ENCODE results near the gene PSTK. TPM values are rescaled to one million over a fixed set of nuclear protein-coding genes. Genes with fewer than 3 reads are reported as not detected.

The PSTK gene
- polyA plus RNA-seq, 1 donor = 4.7 TPM

- no peak for DNase-seq
Observed at GRCh38 chr10:122993797-122994336, 13.7 kb downstream of the PSTK start.

DNA sequence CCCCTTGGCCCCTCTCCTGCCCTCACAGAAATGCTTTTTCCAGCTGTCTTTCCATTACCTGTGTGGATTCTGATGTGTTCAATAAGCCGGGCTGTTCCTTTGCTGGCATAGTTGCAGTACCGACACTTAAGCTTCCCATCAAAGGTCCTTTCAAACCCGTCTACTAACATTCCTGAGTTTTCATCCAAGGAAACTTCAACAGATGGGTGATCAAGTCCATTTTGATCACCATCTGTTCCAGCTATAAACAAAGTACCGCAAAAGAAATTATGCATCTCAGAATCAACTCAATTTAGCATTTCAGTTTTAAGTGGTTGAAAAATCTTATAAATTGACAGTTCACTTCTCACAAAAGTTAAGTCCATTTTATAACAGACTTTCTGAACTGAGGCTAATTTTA lies 15.7 kb downstream of the PSTK start:
- DNase-seq = no peak

DNA sequence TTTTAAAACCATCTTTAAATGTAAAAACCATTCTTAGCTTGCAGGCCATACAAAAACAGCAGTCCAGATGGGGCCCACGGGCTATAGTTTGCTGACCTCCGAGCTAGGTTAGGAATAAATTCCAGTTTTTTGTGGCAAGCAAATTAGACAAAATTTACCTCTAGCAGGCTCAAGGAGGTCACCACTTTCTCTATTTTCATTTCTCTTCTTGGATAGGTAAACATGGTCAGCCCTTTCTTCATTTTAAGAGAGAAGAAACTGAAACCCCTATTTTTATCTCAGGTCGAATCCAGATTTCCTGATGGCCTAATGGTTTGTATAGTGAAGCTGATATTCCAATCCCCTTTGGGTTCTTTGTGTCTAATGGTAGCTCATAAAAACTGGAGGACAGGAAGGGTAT lies 17.7 kb downstream of the PSTK start:
- DNase-seq = no peak

GRCh38 chr10:122998360-122998917 lies 18.2 kb downstream of the PSTK start:
- DNase-seq = no peak

- DNase-seq = no peak
Observed at GRCh38 chr10:122998934-122999333, 18.7 kb downstream of the PSTK start.

- no peak for DNase-seq
Observed at GRCh38 chr10:122999347-122999746, 19.1 kb downstream of the PSTK start.

- no peak for DNase-seq
Observed at GRCh38 chr10:123000155-123000554, 20.0 kb downstream of the PSTK start.

DNA sequence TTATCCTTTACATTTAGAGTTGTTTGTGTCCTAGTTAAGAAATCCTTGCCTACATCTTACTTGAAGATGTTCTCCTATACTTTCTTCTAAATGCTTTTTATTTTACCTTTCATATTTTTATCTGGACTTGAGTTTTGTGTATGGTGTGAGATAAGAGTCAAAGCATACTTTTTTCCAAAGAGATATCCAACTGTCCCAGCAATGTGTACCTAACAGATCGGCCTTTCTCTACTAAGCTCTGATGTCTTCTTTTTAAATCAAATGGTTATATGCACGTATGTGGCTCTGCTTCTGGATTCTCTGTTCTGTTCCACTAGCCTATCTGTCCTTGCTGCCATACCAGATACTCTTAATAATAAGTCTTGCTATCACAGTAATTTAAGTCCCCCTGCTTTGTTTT lies 21.2 kb downstream of the PSTK start:
- DNase-seq = no peak

DNA sequence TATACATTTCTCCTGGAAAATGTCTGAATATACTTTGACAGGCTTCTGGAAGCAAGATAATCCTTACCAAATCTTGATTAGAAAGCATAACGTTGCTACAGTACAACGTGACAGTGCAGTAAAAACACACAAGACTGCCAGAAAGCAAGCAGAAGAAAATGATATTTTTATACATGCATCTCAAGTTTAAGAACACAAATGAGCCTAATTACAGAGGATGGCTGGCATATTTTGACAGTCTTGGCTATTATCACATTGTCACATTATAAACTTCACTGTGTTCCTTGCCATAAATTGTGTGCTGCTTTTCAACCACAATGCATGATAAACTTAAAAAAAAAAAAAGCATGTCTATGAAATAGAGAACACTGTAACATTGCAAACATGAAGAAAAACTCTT lies 24.1 kb downstream of the PSTK start:
- DNase-seq = no peak

DNA sequence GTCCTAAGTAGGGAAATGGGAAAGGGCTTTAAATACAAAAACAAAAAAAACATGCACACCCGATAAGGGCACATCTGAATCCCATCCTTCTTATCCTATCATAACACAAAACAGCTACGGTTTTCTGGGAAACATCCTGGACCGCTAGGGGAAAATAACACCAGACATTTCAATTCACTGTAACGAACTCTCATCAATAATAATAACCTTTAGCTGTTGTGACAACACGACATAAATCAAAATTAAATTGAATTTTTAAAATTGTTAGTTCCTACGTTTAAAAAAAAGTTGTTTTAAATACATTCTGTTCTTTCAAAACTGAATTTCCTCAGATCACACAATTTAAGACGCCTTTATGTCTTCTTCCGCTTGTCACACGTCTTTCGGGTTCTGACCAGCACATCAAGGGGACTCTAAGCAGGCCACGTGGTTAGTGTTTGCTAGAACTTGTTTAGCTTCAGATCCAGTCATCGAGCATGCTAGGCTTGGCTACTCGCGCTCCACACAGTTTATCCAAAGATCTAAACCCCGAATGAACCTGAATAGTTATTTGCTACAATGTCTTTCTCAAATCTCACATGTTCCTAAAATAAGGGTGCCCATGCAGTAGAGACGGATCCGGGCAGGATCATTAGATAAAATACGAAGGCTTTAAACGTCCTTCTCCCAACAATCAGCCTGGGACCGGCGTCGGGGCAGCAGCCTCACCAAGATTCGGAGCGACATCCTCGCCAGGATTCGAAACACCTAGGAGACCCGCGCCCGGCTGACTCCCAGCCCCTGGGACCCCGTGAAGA lies 27.6 kb downstream of the PSTK start:
- DNase-seq = peak; percentile 13

DNA sequence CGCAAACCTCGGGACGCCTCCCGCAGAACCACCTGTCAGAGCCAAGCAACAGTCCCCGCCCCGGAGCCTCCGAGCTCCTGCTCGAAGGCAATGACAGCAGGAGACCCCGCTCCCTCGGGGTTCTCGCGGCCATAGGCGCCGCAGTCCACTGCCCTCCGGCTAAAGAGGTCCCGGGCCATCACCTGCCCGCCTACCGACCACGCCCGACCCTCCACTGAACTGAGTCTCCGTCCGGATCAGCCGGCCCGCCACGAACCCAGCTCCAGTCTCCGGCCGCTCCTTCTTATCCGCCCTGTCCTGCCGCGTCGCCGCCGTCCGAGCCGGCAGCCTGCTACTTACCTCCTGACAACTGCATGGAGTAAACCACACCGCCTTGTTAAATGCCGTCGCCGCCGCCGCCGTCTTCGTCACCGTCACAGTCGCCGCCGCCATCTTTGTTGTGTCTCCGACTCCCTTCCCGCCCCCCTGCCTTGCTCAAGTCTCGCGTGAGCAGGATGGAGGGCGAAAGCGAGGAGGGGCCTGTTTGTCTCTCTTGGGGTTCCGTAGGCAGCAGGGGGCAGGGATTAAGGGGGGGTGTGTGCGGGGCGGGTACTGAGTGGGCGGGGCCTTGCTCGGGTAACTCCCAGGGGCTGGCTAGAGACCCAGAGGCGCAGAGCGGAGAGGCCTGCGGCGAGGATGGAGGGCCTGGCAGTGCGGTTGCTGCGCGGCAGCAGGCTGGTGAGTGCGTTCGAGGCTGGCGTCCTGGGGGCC lies 28.3 kb downstream of the PSTK start, which contains the start of the genes ACADSB and IKZF5:
ACADSB (plus strand) TSS at position 652 of the 750 bp plus-strand sequence; CDS start at position 676, 24 bp downstream.
IKZF5 (minus strand) TSS at position 441 of the 750 bp plus-strand sequence. CDS start 10,170 bp downstream, outside the sequence.
- peak; percentile 96 for DNase-seq

DNA sequence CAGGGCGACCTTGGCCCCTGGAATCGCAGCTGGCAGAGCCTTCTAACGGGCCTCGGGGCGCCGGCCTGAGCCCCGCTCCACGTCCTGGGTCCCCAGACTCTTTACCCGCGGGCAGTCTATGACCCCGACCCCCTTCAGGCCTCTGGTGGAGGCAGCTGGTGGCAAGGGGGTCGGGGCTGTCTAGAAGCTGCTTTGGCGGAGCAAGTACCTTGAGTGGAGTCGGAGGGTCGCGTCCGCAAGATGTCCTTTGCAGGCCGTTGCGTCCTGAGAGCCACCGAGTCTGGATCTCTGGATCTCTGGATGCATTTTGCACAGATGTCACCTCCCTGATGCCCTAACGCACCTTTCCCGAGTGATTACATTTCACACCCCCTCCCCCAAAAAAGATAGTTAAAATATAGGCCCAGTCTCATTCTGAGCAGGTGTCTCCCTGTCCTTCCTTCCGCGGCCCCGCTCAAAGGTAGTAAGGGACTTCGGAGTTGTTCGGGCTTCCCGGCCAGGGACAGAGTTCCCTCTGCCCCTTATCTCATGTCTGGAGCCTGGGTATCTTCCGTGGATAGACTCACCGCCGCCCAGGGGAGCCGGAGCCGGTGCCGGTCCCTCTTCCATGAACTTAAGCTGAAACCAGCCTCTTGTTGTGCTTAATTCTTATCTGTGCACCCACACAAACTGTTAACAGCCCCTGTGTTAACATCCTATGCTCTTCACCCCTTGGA lies 29.1 kb downstream of the PSTK start:
- peak; percentile 19 for DNase-seq

- DNase-seq = no peak
Observed at GRCh38 chr10:123011987-123012386, 31.8 kb downstream of the PSTK start.

DNA sequence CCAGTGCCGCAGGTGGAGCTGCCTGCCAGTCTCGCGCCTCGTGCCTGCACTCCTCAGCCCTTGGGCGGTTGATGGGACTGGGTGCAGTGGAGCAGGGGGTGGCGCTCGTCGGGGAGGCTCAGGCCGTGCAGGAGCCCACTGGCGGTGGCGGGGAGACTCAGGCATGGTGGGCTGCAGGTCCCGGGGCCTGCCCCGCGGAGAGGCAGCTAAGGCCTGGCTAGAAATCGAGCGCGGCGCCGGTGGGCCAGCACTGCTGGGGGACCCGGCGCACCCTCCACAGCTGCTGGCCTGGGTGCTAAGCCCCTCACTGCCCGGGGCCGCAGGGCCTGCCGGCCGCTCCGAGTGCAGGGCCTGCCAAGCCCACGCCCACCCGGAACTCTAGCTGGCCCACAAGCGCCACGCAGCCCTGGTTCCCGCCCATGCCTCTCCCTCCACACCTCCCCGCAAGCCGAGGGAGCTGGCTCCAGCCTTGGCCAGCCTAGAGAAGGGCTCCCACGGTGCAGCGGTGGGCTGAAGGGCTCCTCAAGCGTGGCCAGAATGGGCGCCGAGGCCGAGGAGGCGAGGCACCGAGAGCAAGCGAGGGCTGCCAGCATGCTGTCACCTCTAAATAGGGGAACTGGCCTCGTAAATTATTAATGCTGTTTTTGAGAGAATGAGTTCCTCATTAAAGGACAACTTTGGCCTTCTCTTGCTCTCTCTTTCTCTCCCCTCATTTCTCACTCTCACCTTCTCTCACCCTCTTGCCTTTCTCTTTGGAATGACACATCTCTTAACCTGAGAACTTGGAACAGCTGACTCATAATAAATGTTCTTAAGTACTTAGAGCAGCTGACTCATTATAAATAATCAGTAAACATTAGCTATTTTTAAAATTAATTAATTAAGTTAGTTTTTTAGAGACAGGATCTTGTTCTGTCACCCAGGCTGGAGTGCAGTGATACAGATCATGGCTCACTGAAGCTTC lies 33.5 kb downstream of the PSTK start:
- DNase-seq = no peak

DNA sequence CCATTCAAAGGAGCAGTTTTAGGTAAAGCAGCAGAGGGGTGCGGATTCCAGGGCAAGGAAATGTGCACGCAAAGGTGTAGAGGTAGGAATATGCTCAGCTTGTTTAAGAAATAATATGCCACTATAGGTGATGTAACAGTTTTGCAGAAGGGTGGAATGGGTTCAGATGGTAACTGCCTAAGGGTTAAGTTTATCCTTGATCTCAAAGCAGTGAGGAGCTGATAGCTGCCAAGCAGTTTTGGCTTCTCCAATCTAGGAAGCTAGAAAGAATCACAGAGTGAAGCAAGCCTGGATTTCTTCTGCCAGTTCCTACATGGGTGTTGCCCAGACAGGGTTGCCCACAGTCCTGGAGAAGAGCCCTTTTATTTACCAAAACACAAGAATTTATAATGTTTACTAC lies 34.6 kb downstream of the PSTK start:
- DNase-seq = no peak

DNA sequence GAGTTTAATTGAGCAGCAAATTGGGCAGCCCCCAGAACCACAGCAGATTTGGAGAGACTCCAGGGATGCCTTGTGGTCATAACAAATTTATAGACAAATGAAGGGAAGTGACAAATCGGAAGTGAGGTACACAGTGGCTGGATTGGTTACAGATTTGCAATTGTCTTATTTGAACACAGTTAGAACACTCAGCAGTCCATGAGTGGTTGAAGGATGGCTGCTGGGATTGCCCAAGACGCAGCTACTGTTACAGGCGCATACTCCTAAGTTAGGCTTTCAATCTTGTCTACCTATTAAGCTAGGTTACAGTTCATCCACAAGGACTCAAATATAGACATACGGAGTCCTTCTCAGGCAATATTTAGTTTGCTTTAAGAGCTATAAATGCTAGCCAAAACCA lies 36.0 kb downstream of the PSTK start:
- DNase-seq = no peak

- DNase-seq = no peak
Observed at GRCh38 chr10:123017421-123018165, 37.4 kb downstream of the PSTK start.

- no peak for DNase-seq
Observed at GRCh38 chr10:123018531-123018930, 38.3 kb downstream of the PSTK start.

GRCh38 chr10:123019264-123019663 lies 39.1 kb downstream of the PSTK start:
- no peak for DNase-seq

DNA sequence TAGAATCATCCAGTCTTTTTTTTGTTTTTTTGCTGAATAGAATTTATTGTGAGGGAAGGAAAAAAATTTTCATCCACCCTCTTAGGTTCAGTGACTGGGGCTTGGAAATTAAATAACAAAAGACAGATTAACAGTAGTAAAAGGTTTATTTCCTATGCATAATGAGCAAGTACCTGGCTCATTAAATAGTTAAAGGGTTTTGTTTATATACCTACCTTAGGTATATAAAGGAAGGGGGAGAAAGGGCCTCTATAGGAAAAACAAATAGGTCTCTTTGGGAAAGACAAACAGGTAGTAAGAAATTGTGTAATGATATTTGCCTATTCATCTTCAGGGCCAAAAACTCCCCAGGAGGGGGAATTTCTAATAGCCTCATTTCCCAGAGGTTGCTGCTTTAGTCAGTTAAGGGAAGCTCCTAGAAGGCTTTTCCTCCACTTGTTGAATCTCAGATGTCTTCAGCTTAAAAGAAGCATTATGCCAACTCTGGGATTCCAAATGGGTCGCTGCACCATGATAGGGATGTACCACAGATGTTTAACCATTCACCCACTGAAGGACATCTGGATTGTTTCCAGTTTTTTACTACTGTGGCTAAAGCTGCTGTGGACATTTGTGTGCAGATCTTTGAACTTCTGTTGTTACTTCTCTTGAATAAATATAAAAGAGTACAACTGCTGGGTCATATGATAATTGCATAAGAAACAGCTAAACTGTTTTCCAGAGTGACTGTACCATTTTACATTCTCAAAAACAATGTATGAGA lies 39.9 kb downstream of the PSTK start:
- DNase-seq = no peak

Measured in hindlimb muscle (tissue), 1 donor.